Measurements from ENCODE around the gene ANKRD33B.
"Not testable (repeated sequence)": the region's sequence is repeated elsewhere in the genome, so short reads cannot be mapped to it uniquely, and the experiment has no call there.

Gene ANKRD33B

GRCh38 chr5:10559151-10559550, 4.7 kb upstream of the ANKRD33B start:
- no peak for DNase-seq

GRCh38 chr5:10559871-10560270, 4.0 kb upstream of the ANKRD33B start:
- DNase-seq: peak; percentile 36

- no peak for DNase-seq
These were observed 1.4 kb upstream of the ANKRD33B start for GRCh38 chr5:10562201-10563109.

- peak; percentile 51 for DNase-seq
These were observed 543 bp upstream of the ANKRD33B start for GRCh38 chr5:10563110-10563944.

- no peak for DNase-seq
These were observed 1.2 kb downstream of the ANKRD33B start for GRCh38 chr5:10564838-10565784.

- DNase-seq: no peak
These were observed 2.1 kb downstream of the ANKRD33B start for GRCh38 chr5:10565785-10566542.

- DNase-seq: no peak
These were observed 2.7 kb downstream of the ANKRD33B start for GRCh38 chr5:10566543-10567068.

- no peak for DNase-seq
These were observed 3.3 kb downstream of the ANKRD33B start for GRCh38 chr5:10567121-10567591.

GRCh38 chr5:10567781-10568321, 4.0 kb downstream of the ANKRD33B start:
- DNase-seq: peak; percentile 69

GRCh38 chr5:10570540-10570939, 6.7 kb downstream of the ANKRD33B start:
- DNase-seq: not testable (repeated sequence)

GRCh38 chr5:10572451-10572850, 8.6 kb downstream of the ANKRD33B start:
- no peak for DNase-seq

- DNase-seq: no peak
These were observed 9.7 kb downstream of the ANKRD33B start for GRCh38 chr5:10573487-10574145.

- DNase-seq: not testable (repeated sequence)
These were observed 11.0 kb downstream of the ANKRD33B start for GRCh38 chr5:10574879-10575278.

- no peak for DNase-seq
These were observed 12.4 kb downstream of the ANKRD33B start for GRCh38 chr5:10576121-10576789.

GRCh38 chr5:10576790-10577189, 12.9 kb downstream of the ANKRD33B start:
- no peak for DNase-seq

GRCh38 chr5:10577371-10578292, 13.8 kb downstream of the ANKRD33B start:
- peak; percentile 71 for DNase-seq

GRCh38 chr5:10578293-10578665, 14.4 kb downstream of the ANKRD33B start:
- no peak for DNase-seq

- DNase-seq: no peak
These were observed 15.0 kb downstream of the ANKRD33B start for GRCh38 chr5:10578869-10579268.
